ENCODE results near the gene FADS6.

Gene FADS6

GRCh38 chr17:74892974-74893911, at the start of gene FADS6:
FADS6 (minus strand) TSS chr17:74893633; CDS start chr17:74893595, 38 bp downstream.
- H3K9ac ChIP-seq (ENCODE audit: low read length) = no peak within 1 kb of the TSS
- H4K20me1 ChIP-seq (ENCODE audit: insufficient read depth, low read length) = no peaks in the 10 kb centered on the region
- no peaks in the 10 kb centered on the region for H3K36me3 ChIP-seq (replicated peaks; ENCODE audit: low read depth, low read length)
- H3K79me2 ChIP-seq (ENCODE audit: low read length) = no peaks in the 10 kb centered on the region
- H3K27me3 ChIP-seq (ENCODE audit: low read depth, low read length) = peaks cover 7% of the 10 kb centered on the region; the same call in 1 of the 2 replicates
- no peak within 1 kb of the TSS for H3K27ac ChIP-seq (ENCODE audit: low read length)
- H3K4me1 ChIP-seq (ENCODE audit: low read length) = no peaks in the 10 kb centered on the region
- no peak for TF ChIP-seq EZH2phosphoT487 (IDR thresholded peaks at IDR 0.05; ENCODE audit: low read depth)
- TF ChIP-seq, protein P1, sequence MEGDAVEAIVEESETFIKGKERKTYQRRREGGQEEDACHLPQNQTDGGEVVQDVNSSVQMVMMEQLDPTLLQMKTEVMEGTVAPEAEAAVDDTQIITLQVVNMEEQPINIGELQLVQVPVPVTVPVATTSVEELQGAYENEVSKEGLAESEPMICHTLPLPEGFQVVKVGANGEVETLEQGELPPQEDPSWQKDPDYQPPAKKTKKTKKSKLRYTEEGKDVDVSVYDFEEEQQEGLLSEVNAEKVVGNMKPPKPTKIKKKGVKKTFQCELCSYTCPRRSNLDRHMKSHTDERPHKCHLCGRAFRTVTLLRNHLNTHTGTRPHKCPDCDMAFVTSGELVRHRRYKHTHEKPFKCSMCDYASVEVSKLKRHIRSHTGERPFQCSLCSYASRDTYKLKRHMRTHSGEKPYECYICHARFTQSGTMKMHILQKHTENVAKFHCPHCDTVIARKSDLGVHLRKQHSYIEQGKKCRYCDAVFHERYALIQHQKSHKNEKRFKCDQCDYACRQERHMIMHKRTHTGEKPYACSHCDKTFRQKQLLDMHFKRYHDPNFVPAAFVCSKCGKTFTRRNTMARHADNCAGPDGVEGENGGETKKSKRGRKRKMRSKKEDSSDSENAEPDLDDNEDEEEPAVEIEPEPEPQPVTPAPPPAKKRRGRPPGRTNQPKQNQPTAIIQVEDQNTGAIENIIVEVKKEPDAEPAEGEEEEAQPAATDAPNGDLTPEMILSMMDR (IDR thresholded peaks at IDR 0.05; ENCODE audit: low read depth, low read length) = no peak
- H3K4me2 ChIP-seq (ENCODE audit: low read length) = no peak within 1 kb of the TSS
- no peak within 1 kb of the TSS for H3K4me3 ChIP-seq (ENCODE audit: low read length)
- no peak within 1 kb of the TSS for H2AFZ ChIP-seq (ENCODE audit: low read depth, low read length)
- no peaks in the 10 kb centered on the region for H3K9me3 ChIP-seq (ENCODE audit: insufficient read depth, low read length)

DNA sequence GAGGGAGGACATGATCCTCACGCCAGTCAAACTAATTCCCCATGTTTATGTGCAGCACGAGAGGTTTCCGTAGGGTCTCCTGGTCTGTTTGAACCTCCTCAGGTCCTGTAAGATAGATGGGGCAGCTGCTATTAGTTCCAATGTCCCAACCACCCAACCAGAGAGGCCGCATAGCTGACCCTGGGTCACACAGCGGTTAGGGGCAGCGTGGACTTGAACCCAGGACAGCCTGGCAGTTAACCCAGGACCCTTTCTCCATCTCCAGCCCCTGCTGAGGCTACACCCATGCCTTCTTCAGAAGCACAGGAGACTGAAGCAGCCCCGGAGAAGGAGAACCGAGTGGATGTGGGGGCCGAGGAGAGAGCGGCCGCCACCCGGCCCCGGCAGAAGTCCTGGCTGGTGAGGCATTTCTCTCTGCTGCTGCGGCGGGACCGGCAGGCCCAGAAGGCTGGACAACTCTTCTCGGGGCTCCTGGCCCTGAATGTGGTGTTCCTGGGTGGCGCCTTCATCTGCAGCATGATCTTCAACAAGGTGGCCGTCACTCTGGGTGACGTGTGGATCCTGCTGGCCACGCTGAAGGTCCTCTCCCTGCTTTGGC, 47.8 kb upstream of the FADS6 start:
- Histone ChIP-seq H3K9me3 (ENCODE audit: insufficient read depth, low read length) (no peaks in the 10 kb centered on the region), H3K27me3 (ENCODE audit: low read depth, low read length) (no peaks in the 10 kb centered on the region), H3K9ac (ENCODE audit: low read length) (no peak overlapping the region), H3K4me3 (ENCODE audit: low read length) (no peak overlapping the region), H3K79me2 (ENCODE audit: low read length) (no peaks in the 10 kb centered on the region), H2AFZ (ENCODE audit: low read depth, low read length) (no peak overlapping the region), H3K36me3 (replicated peaks; ENCODE audit: low read depth, low read length) (no peaks in the 10 kb centered on the region), H3K4me2 (ENCODE audit: low read length) (no peak overlapping the region), H3K27ac (ENCODE audit: low read length) (no peak overlapping the region), H3K4me1 (ENCODE audit: low read length) (peaks cover 16% of the 10 kb centered on the region), H4K20me1 (ENCODE audit: insufficient read depth, low read length) (no peaks in the 10 kb centered on the region)
- TF ChIP-seq, protein P1 (IDR thresholded peaks at IDR 0.05; ENCODE audit: low read depth, low read length) = no peak
- no peak for TF ChIP-seq EZH2phosphoT487 (IDR thresholded peaks at IDR 0.05; ENCODE audit: low read depth)

GRCh38 chr17:74939534-74939933, 46.1 kb upstream of the FADS6 start:
- Histone ChIP-seq H3K27ac (ENCODE audit: low read length) (no peak overlapping the region), H3K4me1 (ENCODE audit: low read length) (no peaks in the 10 kb centered on the region; the same call in 1 of the 2 replicates), H4K20me1 (ENCODE audit: insufficient read depth, low read length) (no peaks in the 10 kb centered on the region), H3K27me3 (ENCODE audit: low read depth, low read length) (no peaks in the 10 kb centered on the region), H3K4me3 (ENCODE audit: low read length) (no peak overlapping the region), H3K9ac (ENCODE audit: low read length) (no peak overlapping the region), H2AFZ (ENCODE audit: low read depth, low read length) (no peak overlapping the region), H3K79me2 (ENCODE audit: low read length) (no peaks in the 10 kb centered on the region), H3K9me3 (ENCODE audit: insufficient read depth, low read length) (no peaks in the 10 kb centered on the region), H3K36me3 (replicated peaks; ENCODE audit: low read depth, low read length) (no peaks in the 10 kb centered on the region), H3K4me2 (ENCODE audit: low read length) (no peak overlapping the region)
- no peak for TF ChIP-seq EZH2phosphoT487 (IDR thresholded peaks at IDR 0.05; ENCODE audit: low read depth)
- TF ChIP-seq, protein P1 (IDR thresholded peaks at IDR 0.05; ENCODE audit: low read depth, low read length) = no peak
